GM12892 (cell line): ENCODE data around the gene MPZL1.

Experiments used
- POLR2A ChIP-seq: IDR thresholded peaks from 2 replicates; pipeline ENCODE4 v1.6.1; 2011; ENCODE audit warnings: low read depth, low read length, control low read depth
- POLR2AphosphoS5 ChIP-seq: IDR thresholded peaks from 2 replicates; pipeline ENCODE4 v1.6.1; 2011; ENCODE audit warnings: low read depth, low read length, control low read depth
- TAF1 ChIP-seq: IDR thresholded peaks from 2 replicates; pipeline ENCODE4 v1.6.1; 2011; ENCODE audit warnings: low read depth, mild to moderate bottlenecking, control low read depth, low read length, borderline replicate concordance

- TF ChIP-seq POLR2A (no peak), TAF1 (no peak), POLR2AphosphoS5 (no peak)
Measured at GRCh38 chr1:167676205-167676915, 45.4 kb upstream of the MPZL1 start.
